Sciatic nerve (tissue), 2 donors: ENCODE data around the gene EID1. TPM values are rescaled to one million over a fixed set of nuclear protein-coding genes. Genes with fewer than 3 reads are reported as not detected.

Experiments
- ATAC-seq: fragments of 200-7000 bp; cut with Tn5 transposase; one replicate; pipeline ENCODE4 v1.9.1; 2020; ENCODE audit warnings: mild to moderate bottlenecking, moderate library complexity
- DNase-seq: peaks from one replicate; pipeline ENCODE4 v3.0.0-alpha.2; 2020; ENCODE audit warnings: low spot score
- intact Hi-C: fragments of 100-400 bp; cut with DNase I; formaldehyde crosslinking; loops from one replicate; pipeline ENCODE4 v1.14.2; 2022
- total RNA-seq: library from RNA; stranded (reverse); fragmentation: NEBNext Ultra II Directional; extraction: Animal tissue kit (Norgen Biotek cat#: 25700); gene quantifications from one replicate; pipeline ENCODE4 v1.2.1, GENCODE V29; 2021
- donor health status: DM: no; HTN: no; CAD: no.
- donor health status: DM: no; HTN: no; CAD: no.

The EID1 gene
- total RNA-seq, 1 donor from 2014 or later, result 140 TPM

- DNase-seq, result no peak
- intact Hi-C loops, result loop anchor here (10.0 kb wide), 1 partner anchor 289 kb away; the partner anchor contains the start of gene COPS2
- ATAC-seq, result no peak
Observed at GRCh38 chr15:48866141-48866563, 11.8 kb upstream of the EID1 start.

- intact Hi-C loops, result loop anchor here (10.0 kb wide), 1 partner anchor 287 kb away; the partner anchor contains the start of gene COPS2
- peak; percentile 78 for ATAC-seq
- DNase-seq, result no peak
Observed at GRCh38 chr15:48868023-48868422, 9.9 kb upstream of the EID1 start.

GRCh38 chr15:48868536-48868935 is 9.4 kb upstream of the EID1 start:
- intact Hi-C loops, result loop anchor here (10.0 kb wide), 1 partner anchor 286 kb away; the partner anchor contains the start of gene COPS2
- DNase-seq (no peak), ATAC-seq (peak; percentile 84)

- intact Hi-C loops, result loop anchor here (10.0 kb wide), 1 partner anchor 285 kb away; the partner anchor contains the start of gene COPS2
- ATAC-seq, result no peak
- DNase-seq, result no peak
Observed at GRCh38 chr15:48869966-48870365, 8.0 kb upstream of the EID1 start.

- ATAC-seq, result no peak
- intact Hi-C loops, result no loop called here
- no peak for DNase-seq
Observed at GRCh38 chr15:48871542-48871941, 6.4 kb upstream of the EID1 start.

- intact Hi-C loops, result no loop called here
Observed at GRCh38 chr15:48872632-48873031, 5.3 kb upstream of the EID1 start.

GRCh38 chr15:48875241-48875960 is 2.5 kb upstream of the EID1 start:
- ATAC-seq (no peak), DNase-seq (no peak)
- intact Hi-C loops, result no loop called here

More at GRCh38 chr15:48872632-48873031, 5.3 kb upstream of the EID1 start:
- ATAC-seq (no peak), DNase-seq (no peak)

- DNase-seq (no peak), ATAC-seq (no peak)
- intact Hi-C loops, result no loop called here
Observed at GRCh38 chr15:48876057-48876456, 1.9 kb upstream of the EID1 start.

- no peak for DNase-seq
- intact Hi-C loops, result no loop called here
- no peak for ATAC-seq
Observed at GRCh38 chr15:48880070-48880634, 2.2 kb downstream of the EID1 start.

GRCh38 chr15:48883699-48884098 is 5.8 kb downstream of the EID1 start:
- no peak for ATAC-seq
- DNase-seq, result no peak
- intact Hi-C loops, result no loop called here

GRCh38 chr15:48887144-48887543 is 9.2 kb downstream of the EID1 start:
- no peak for DNase-seq
- intact Hi-C loops, result no loop called here
- no peak for ATAC-seq

- intact Hi-C loops, result no loop called here
- DNase-seq (no peak), ATAC-seq (no peak)
Observed at GRCh38 chr15:48888191-48888590, 10.3 kb downstream of the EID1 start.

- DNase-seq (no peak), ATAC-seq (peak; percentile 34)
- intact Hi-C loops, result no loop called here
Observed at GRCh38 chr15:48888836-48889235, 10.9 kb downstream of the EID1 start.

GRCh38 chr15:48889925-48890324 is 12.0 kb downstream of the EID1 start:
- DNase-seq (no peak), ATAC-seq (no peak)
- intact Hi-C loops, result no loop called here

GRCh38 chr15:48890375-48890972 is 12.5 kb downstream of the EID1 start:
- ATAC-seq, result peak; percentile 40
- intact Hi-C loops, result no loop called here
- no peak for DNase-seq

- no peak for ATAC-seq
- DNase-seq, result no peak
Observed at GRCh38 chr15:48891232-48891765, 13.4 kb downstream of the EID1 start.

GRCh38 chr15:48893311-48893710 is 15.4 kb downstream of the EID1 start:
- no peak for ATAC-seq
- intact Hi-C loops, result no loop called here

More at GRCh38 chr15:48891232-48891765, 13.4 kb downstream of the EID1 start:
- intact Hi-C loops, result no loop called here

GRCh38 chr15:48896869-48897814 is 19.2 kb downstream of the EID1 start:
- DNase-seq, result no peak

More at GRCh38 chr15:48893311-48893710, 15.4 kb downstream of the EID1 start:
- no peak for DNase-seq

GRCh38 chr15:48898032-48898431 is 20.1 kb downstream of the EID1 start:
- DNase-seq (no peak), ATAC-seq (peak; percentile 22)
- intact Hi-C loops, result no loop called here

More at GRCh38 chr15:48896869-48897814, 19.2 kb downstream of the EID1 start:
- peak; percentile 94 for ATAC-seq
- intact Hi-C loops, result no loop called here
